Raji (cell line): ENCODE results near the gene KCNK15.

Source experiments
- POLR2A ChIP-seq: IDR thresholded peaks from 2 replicates; pipeline ENCODE4 v1.6.1; 2011; ENCODE audit warnings: low read depth, low read length, control low read depth; ENCODE audit not compliant: insufficient read depth

Gene KCNK15

DNA sequence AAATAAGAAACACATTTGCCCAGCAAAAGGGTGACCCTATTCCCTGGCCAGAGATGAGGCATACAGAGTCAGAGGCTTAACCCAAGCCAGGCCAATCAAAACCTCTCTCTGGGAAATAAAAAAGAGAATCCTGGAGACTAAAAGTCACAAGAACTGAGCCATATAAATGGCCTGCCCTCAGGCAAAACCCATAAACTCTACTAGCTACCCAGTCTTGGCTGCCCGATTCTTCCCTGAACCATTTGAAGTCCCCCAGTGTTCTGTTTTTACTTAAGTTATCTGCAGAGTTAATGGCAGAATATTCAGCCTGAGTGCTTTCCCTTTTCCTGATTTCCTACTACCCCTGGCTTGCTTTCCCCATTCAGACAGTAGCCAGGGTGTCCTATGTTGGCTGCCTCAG, 13.9 kb downstream of the KCNK15 start:
- TF ChIP-seq POLR2A = no peak

DNA sequence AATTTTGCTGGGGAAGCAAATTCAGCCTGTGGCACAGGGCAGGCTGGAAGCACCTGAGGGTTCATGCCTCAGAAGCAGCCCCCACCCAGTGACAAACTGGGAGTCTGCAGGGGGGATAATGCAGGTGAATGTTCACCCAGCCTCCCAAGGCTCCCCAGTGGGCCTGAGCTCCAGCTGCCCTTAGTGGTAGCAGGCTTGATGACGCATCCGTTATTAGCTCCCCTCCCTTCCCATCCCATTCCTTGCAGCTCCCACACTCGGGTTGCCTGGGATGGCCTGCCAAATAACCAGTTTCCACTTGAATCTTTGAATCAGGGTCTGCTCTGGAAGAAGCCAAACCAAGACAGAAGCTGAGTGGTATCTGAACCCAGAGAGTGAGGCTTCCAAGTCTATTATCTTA, 15.8 kb downstream of the KCNK15 start:
- TF ChIP-seq POLR2A = no peak

DNA sequence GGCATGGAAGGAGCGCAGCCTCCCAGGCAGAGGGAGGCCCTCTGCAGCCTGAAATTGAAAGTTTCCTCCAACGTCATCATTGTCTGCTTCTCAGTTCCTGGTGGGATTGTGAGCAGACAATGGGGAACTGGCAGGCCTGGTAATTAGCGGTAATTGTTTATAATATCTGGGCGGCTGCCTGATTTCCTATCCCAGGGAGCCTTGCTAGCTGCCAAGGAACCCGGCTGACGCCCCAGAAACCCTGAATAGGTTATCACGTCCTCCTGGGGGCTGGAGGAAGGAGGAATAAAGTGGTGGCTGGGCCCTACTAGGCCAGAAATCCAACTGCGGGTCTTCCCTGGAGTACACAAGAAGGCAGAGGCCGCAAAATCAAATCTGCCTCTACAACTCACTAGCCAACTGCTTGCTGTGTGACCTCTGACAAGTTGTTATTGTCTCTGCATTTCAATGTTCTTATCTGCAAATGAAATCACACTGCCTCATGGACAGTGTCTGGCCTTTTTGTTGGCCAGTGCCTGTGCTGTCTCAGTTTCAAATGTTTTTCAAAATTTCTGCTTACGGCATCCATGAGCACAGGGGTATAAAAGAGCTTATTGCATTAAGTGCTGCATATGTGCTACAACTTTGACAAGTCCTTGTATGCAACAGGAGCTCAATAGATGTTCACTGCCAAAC, 16.9 kb downstream of the KCNK15 start:
- no peak for TF ChIP-seq POLR2A

DNA sequence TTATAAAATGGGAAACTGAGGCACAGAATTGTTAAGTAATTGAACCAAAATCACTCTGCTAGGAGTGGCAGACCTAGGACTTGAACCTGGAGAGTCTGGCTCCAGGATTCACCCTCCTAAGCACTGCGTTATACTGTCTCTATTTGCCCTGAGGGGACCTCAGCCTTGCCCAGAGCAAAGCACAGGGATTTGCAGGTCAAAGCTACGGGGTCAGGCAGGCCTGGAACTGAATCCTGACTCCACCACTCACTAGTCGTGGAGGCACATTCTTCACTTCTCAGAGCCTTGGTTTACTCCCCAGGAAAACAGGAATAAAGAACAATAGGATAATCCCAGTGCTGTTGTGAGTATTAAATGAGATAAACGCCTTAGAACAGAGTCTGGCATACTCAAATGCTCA, 19.4 kb downstream of the KCNK15 start:
- no peak for TF ChIP-seq POLR2A

DNA sequence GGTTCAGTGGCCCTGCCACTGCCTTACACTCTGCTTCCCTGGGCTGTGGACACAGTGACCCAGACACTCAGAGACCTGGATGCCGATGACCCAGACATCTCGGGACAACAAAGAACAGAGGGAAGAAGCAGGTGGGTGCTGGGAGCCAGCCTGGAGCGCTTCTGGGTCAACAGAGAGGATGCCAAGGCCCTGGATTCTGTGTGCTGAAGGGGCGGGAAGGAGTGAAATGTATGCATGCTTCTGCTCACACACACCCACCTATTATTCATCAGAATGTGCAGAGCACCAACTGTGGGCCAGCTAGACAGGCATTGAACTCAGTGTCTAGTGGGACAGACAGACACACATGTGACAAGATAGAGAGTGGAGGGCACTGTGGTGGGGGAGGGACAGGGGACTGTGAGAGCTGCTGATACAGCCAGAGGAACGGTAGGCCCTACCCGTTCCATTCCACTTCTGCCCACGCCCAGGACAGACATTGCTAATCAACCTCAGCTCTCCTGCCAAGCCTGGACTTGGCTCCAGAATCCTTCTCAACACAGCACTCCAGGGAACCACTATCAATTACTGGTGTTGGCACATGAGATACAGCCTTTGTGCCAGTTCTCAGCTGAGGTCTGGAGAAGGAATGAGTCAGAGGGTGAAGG, 20.2 kb downstream of the KCNK15 start:
- no peak for TF ChIP-seq POLR2A

DNA sequence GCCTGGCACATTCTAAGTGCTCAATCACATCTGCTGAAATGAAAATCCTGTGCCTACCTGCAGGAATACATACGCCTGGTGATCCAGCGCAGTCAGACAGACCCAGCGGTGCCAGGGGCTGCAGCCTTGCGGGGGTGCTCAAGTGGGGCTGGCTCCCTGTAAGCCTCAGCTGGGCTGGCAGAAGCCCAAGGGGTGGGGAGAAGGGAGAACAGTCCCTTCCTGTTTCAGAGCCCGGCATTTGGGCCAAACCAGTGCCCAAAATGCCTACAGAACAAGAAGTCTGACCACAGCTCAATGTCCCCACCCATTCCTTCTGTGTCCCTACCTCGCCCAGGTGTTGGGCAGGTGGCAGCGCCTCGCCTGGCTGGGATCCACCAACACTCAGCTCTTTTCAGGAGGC, 22.6 kb downstream of the KCNK15 start:
- no peak for TF ChIP-seq POLR2A

DNA sequence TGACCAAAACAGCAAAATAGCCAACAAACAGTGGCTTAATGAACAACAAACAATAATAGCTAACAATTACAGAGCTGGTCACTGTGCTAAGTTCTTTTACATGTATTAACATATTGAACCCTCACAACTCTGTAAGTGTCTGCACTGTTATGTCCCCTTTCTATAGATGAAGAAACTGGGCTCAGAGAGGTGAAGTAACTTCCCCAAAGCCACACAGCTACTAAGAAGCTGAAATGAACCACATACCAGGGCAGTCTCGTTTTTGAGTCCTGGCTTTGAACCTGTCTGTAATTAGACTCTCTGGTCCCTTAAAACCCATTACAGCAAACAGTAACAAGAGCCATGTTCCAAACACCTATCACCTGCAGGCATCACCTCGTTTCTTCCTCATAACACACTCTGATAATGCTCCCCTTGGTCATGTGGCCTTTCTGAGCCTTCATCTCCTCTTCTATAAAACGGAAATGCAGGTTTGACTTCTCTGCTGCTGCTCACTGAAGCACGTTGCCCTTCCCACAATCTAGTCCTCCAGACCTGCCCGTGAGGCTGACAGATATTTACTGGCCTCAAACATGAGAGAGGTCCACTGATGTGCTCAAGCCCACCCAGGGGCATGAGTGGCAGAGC, 23.3 kb downstream of the KCNK15 start:
- TF ChIP-seq POLR2A = peak; percentile 30; the same call in 1 of the 2 replicates

DNA sequence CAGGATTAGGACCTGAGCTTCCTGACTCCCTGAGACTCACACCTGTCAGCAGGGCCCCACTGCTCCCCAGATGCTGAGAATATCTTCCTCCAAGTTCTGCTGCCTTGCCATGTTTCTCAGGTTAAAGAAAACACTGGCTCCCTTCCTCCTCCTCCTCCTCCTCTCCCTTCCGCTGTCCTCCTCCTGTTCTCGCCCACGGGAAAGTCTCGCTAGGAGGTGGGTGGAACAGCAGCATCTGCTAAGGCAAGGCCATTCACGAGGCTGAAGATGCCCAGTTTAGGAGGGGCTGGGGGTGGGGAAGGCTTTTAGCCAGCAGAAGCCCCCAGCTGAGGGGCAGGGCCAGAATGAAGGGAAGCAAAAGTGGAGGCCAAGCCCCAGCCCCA, 23.8 kb downstream of the KCNK15 start:
- no peak for TF ChIP-seq POLR2A

DNA sequence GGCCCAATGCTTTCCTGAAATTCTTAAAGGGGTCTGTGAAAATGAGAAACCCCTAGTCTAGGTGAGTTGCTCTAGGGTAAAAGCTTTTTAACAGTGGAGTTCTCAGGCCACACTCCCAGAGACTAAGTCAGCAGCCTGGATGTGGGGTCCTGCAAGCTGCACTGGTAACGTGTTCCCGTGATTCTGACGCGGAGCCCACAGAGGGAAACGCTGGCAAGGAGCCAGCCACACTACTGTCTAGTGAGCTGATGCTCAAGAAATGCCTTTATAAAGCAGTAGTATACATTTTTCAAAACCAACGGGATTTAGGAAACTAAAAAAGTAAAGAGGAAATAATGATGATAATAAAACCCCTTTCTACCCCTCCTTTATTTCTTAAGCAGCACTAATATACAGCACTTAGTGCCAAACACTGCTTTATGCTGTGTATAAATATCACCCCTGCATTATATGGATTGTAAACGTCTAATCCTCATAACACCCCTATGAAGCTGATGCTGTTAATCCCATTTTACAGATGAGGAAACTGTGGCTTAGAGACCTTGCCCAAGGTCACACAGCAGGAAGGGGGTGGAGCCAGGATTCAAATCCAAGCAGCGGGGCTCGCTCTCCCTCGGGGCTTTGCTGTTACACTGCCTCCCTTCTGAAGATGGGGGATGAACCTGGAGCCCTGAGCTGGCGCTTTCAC, 25.0 kb downstream of the KCNK15 start:
- no peak for TF ChIP-seq POLR2A

DNA sequence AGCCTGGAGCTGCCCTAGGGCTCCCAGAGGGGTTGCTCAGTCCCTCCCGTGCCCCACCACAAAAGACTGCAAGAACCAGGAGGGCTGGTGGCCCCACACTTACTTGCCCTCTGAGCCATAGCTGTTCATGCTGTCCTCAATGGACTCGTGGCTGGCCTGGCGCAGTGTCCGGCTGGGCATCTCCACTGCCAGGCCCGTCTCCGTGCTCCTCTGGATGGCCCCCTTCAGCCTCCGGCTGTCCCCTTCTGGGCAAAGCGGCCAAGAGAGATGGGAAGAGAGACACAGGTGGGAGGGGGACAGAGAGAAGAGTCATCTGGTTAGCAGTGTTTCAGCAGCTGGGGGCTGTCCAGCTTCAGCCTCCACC, 25.5 kb downstream of the KCNK15 start:
- no peak for TF ChIP-seq POLR2A

DNA sequence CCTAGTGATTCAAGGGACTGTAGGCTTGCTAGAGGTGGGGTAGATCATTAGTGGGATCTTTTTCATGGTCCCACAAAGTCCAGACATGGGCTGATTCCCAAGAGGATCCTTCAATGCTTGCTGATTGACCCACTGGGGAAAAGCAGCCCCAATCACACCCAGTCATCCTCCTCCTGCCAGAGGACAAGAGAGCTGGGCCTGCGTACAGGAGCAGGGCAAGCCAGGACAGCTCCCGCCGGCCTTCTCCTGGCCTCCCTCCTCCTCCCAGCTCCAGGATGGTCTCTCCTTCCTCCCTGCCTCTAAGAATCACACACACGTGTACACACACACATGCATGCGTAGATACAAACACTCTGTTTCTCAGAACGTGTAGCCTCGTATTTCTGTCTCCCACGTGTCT, 27.0 kb downstream of the KCNK15 start:
- TF ChIP-seq POLR2A = no peak

DNA sequence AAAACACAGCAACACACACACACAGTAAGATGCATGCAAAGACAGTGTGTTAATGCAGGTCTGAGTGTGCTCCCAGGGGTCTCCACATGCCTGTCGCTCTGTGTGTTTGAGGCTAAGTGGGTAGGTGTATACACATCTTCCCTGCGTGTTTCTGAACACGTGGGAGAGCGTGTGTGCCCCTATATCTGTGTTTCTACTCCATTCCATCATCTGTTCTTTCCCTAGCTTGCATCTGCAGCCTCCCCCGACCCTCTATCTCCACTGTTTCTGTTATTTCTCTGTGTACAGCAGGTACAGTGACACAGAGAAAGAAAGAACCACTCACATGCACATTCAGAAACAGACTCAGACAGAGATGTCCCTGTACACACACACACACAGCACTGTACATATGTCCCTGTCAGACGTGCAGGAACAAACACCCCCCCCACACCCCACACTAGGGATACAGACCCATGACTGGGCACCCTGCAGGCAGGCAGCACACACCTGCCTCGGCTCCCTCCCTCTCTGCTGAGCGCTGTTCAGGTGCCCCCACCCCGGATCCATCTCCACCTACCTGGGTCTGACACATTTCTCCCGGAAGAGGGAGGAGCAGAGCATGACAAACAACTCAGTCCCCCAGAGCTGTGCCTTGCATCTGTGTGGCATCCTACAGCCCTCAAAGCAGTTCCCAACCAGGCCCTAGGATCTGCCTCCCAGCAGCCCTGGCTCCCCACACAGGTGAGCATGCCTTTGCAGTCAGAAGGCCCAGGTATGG, 27.6 kb downstream of the KCNK15 start:
- no peak for TF ChIP-seq POLR2A

DNA sequence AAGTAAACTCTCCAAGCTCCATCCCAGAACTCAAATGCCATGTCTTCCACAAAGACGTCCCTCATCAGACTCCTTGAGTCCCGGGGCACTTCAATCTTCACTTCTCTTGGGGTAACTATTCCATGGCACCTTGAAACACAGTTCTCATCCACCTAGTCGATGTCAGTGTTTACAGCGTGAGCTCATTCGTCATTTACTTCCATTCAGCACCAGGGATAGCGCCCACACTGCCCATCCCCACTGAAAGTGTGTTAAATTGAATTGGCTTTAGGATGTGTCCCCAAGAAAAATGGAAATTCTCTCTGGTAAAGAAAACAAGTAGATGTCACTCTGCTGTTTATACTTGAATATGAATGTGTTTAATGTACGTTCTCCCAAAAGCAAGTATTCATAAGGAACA, 31.3 kb downstream of the KCNK15 start:
- no peak for TF ChIP-seq POLR2A

DNA sequence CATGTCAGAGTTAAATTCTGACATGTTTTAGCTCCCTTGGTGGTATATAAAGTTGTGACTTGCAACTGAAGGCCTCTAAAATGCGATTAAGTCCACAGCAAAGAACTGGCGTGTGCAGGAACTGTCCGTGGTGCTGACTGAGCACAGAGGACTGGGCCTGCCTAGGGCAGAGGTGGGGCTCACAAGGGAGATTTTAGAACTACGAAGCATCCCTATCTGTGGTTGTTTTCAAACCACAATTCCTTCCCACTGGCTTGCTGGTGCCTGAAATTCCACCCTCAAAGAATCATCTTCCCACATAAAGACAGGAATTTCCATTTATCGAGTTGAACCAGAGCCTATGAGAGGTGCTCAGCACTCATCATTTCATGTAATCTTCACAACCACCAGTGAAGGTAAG, 34.6 kb downstream of the KCNK15 start:
- no peak for TF ChIP-seq POLR2A

DNA sequence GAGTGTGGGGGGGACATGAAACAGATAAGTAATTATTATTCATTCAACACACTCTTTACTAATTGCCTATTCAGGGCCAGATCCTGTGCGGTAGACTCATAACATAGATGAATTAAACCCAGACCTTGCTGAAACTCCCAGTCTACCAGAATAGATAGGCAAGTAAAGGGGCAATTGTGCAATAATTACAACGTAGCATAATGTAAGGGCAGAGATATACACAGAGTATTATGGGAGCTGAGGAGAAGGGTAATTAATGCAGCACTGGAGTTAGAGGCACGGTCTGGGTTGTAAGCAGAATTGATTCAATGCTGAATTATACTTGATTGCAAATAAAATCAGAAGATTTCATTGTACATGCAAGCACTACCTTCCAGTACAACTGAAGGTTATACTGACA, 35.5 kb downstream of the KCNK15 start:
- no peak for TF ChIP-seq POLR2A
